Activated CD8-positive, alpha-beta memory T cell treated with anti-CD3 and anti-CD28 coated beads, Interleukin-2, amount 50 U/mL, for 1 hour (primary cell): ENCODE measurements around the gene TK1.

Experiments
- DNase-seq: peaks from one replicate; pipeline ENCODE4 v3.0.0-alpha.2; 2020; ENCODE audit errors: extremely low read depth

TK1 gene

GRCh38 chr17:78133971-78134898 lies 52.6 kb downstream of the TK1 start:
- DNase-seq, result no peak

- DNase-seq, result no peak
Measured at GRCh38 chr17:78133179-78133951, 53.5 kb downstream of the TK1 start.

GRCh38 chr17:78132767-78133178 lies 54.1 kb downstream of the TK1 start:
- DNase-seq, result no peak

- no peak for DNase-seq
Measured at GRCh38 chr17:78132084-78132676, 54.7 kb downstream of the TK1 start.

- no peak for DNase-seq
Measured at GRCh38 chr17:78131172-78132083, 55.4 kb downstream of the TK1 start.

- DNase-seq, result no peak
Measured at GRCh38 chr17:78130437-78131101, 56.3 kb downstream of the TK1 start, which contains the start of gene TMC8. TSS of gene TMC8 (plus strand) at chr17:78130771. CDS start at chr17:78131589, 818 bp downstream.

GRCh38 chr17:78130090-78130436 lies 56.8 kb downstream of the TK1 start:
- no peak for DNase-seq

GRCh38 chr17:78129351-78130089 lies 57.3 kb downstream of the TK1 start:
- DNase-seq, result no peak

GRCh38 chr17:78128551-78129350 lies 58.1 kb downstream of the TK1 start, which contains the start of gene TMC6:
TSS of gene TMC6 (minus strand) at chr17:78128755. CDS start at chr17:78126832, 1,923 bp downstream.
- no peak for DNase-seq

GRCh38 chr17:78127888-78128550 lies 58.8 kb downstream of the TK1 start:
- DNase-seq, result no peak

- DNase-seq, result no peak
Measured at GRCh38 chr17:78127239-78127887, 59.5 kb downstream of the TK1 start.

GRCh38 chr17:78126895-78127238 lies 60.0 kb downstream of the TK1 start:
- DNase-seq, result no peak

GRCh38 chr17:78125976-78126894 lies 60.6 kb downstream of the TK1 start:
- no peak for DNase-seq

GRCh38 chr17:78125138-78125913 lies 61.5 kb downstream of the TK1 start:
- DNase-seq, result no peak

GRCh38 chr17:78124836-78125137 lies 62.1 kb downstream of the TK1 start:
- DNase-seq, result no peak
